ENCODE data around the gene S1PR3.

DNA sequence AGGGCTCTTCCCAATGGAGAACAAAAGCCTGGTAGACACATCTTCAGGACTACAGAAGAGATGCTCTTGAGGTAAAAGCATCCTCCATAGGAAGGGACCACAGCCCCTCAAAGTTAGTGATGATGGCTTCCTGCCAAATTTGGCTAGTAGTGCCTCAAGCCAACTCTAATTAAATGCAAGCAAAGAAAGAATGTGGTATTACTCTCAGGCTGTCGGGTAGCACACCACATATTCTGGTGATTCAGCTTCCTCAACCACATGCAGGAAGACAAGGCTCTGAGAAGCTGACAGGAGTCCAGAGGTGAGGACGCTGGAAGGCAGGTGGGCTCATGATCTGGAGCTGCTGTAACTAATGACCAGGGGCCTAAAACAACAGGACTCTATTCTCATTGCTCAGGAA is 37.2 kb upstream of the S1PR3 start:
- TF ChIP-seq, protein P1, sequence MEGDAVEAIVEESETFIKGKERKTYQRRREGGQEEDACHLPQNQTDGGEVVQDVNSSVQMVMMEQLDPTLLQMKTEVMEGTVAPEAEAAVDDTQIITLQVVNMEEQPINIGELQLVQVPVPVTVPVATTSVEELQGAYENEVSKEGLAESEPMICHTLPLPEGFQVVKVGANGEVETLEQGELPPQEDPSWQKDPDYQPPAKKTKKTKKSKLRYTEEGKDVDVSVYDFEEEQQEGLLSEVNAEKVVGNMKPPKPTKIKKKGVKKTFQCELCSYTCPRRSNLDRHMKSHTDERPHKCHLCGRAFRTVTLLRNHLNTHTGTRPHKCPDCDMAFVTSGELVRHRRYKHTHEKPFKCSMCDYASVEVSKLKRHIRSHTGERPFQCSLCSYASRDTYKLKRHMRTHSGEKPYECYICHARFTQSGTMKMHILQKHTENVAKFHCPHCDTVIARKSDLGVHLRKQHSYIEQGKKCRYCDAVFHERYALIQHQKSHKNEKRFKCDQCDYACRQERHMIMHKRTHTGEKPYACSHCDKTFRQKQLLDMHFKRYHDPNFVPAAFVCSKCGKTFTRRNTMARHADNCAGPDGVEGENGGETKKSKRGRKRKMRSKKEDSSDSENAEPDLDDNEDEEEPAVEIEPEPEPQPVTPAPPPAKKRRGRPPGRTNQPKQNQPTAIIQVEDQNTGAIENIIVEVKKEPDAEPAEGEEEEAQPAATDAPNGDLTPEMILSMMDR (conservative IDR thresholded peaks at IDR 0.05): no peak
- no peak for TF ChIP-seq EZH2 (IDR thresholded peaks at IDR 0.05; ENCODE audit: low read depth)

Data from PC-9 (cell line).